OCI-LY3 (cell line): Measurements from ENCODE around the gene TAF1L.

Experiments
- EZH2phosphoT487 ChIP-seq: fragments of 200-600 bp; shearing (Covaris generic); IDR thresholded peaks from 2 replicates; pipeline ENCODE4 v1.6.1; 2018; ENCODE audit warnings: antibody characterized with exemption, mixed run types, low read depth
- TF ChIP-seq, protein P1 (sequence below): fragments of 200-600, 300-600 bp; sonication (generic); IDR thresholded peaks from 2 replicates; pipeline ENCODE4 v1.5.1; 2014; ENCODE audit warnings: antibody characterized with exemption, low read length, low read depth

DNA sequence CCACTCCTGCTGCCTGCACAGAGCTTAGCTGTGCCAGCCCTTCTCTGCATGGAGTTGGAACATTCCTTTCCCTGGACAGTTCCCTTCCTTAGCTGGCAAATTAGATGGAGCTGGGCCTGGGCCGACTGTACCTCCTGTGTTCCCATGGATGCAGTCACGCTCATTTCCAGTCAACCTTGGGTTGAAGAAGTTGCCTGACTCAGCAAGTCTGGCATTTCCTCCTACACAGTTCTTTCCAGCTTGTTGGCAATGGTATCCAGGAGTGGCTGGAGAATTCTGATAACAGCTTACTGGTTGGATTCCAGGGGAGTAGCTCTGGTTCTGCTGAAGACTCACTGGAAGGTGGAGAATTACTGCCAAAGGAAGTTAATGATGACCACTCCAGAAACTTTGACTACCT is 9.2 kb upstream of the TAF1L start:
- TF ChIP-seq, protein P1, sequence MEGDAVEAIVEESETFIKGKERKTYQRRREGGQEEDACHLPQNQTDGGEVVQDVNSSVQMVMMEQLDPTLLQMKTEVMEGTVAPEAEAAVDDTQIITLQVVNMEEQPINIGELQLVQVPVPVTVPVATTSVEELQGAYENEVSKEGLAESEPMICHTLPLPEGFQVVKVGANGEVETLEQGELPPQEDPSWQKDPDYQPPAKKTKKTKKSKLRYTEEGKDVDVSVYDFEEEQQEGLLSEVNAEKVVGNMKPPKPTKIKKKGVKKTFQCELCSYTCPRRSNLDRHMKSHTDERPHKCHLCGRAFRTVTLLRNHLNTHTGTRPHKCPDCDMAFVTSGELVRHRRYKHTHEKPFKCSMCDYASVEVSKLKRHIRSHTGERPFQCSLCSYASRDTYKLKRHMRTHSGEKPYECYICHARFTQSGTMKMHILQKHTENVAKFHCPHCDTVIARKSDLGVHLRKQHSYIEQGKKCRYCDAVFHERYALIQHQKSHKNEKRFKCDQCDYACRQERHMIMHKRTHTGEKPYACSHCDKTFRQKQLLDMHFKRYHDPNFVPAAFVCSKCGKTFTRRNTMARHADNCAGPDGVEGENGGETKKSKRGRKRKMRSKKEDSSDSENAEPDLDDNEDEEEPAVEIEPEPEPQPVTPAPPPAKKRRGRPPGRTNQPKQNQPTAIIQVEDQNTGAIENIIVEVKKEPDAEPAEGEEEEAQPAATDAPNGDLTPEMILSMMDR = no peak
- no peak for TF ChIP-seq EZH2phosphoT487
